ENCODE results near the gene GSC. TPM values are rescaled to one million over a fixed set of nuclear protein-coding genes. Genes with fewer than 3 reads are reported as not detected.

The GSC gene
- not detected for polyA plus RNA-seq (2013, experiment 1 of 2)
- polyA plus RNA-seq (2013, experiment 2 of 2), result not detected

- Histone ChIP-seq H4K8ac (ENCODE audit: low read length) (no peak within 1 kb of the TSS), H3K27me3 (ENCODE audit: control insufficient read depth in 1 of 2, insufficient read depth in 1 of 2, low read length in 2 of 2) (peaks cover 13 to 94% of the 10 kb centered on the region in 2 experiments), H2BK5ac (ENCODE audit: low read depth, low read length, poor library complexity, severe bottlenecking) (no peak within 1 kb of the TSS), H3K27ac (ENCODE audit: low read length, poor library complexity, severe bottlenecking) (no peak within 1 kb of the TSS), H3K36me3 (ENCODE audit: control insufficient read depth in 1 of 2, insufficient read depth in 2 of 2, low read depth in 1 of 2, low read length in 2 of 2) (peaks cover 0 to 21% of the 10 kb centered on the region in 2 experiments), H3K4me2 (ENCODE audit: low read length, poor library complexity, severe bottlenecking) (peak within 1 kb of the TSS; percentile 89), H3K9me3 (ENCODE audit: control insufficient read depth, low read length) (no peaks in the 10 kb centered on the region), H2BK15ac (ENCODE audit: low read depth, poor library complexity, severe bottlenecking) (no peak within 1 kb of the TSS), H2AK5ac (ENCODE audit: low read length, severe bottlenecking) (no peak within 1 kb of the TSS), H3K4me1 (ENCODE audit: control insufficient read depth, insufficient read depth, low read depth, low read length) (peaks cover 29% of the 10 kb centered on the region), H3K18ac (ENCODE audit: low read depth in 1 of 2, low read length in 2 of 2) (no peak within 1 kb of the TSS), H3K4me3 (ENCODE audit: insufficient read depth in 1 of 2, low read depth in 1 of 2, low read length in 2 of 2) (peak within 1 kb of the TSS; percentile 53 to 87), H3K79me1 (replicated peaks; ENCODE audit: low read length, poor library complexity, severe bottlenecking) (no peaks in the 10 kb centered on the region), H3K9ac (ENCODE audit: low read length) (peak within 1 kb of the TSS; percentile 93), H3K14ac (ENCODE audit: low read length in 2 of 2) (no peak within 1 kb of the TSS), H2BK12ac (ENCODE audit: low read length in 2 of 2) (no peak within 1 kb of the TSS), H3K4ac (ENCODE audit: low read depth in 1 of 2, low read length in 2 of 2) (no peak within 1 kb of the TSS), H3K23ac (ENCODE audit: low read length in 2 of 2) (no peak within 1 kb of the TSS), H2BK120ac (ENCODE audit: low read depth, low read length) (no peak within 1 kb of the TSS), H2AFZ (ENCODE audit: low read depth, low read length) (no peak within 1 kb of the TSS), H4K91ac (ENCODE audit: low read length) (no peak within 1 kb of the TSS)
- DNase-seq, result peak; percentile 16
- 2% methylated on average over 68 of the region's 96 CpGs for WGBS
Observed at GRCh38 chr14:94769391-94770250, at the start of gene GSC. Gene GSC (minus strand): TSS chr14:94770113. CDS start chr14:94770015, 98 bp downstream.

GRCh38 chr14:94819531-94819930, 49.6 kb upstream of the GSC start:
- no peak overlapping the region for H2AFZ ChIP-seq (ENCODE audit: low read depth, low read length)
- H3K36me3 ChIP-seq (ENCODE audit: control insufficient read depth in 1 of 2, insufficient read depth in 2 of 2, low read depth in 1 of 2, low read length in 2 of 2), result no peaks in the 10 kb centered on the region
- no peak overlapping the region for H2AK5ac ChIP-seq (ENCODE audit: low read length, severe bottlenecking)
- no peaks in the 10 kb centered on the region for H3K4me1 ChIP-seq (ENCODE audit: control insufficient read depth, insufficient read depth, low read depth, low read length)
- no peak overlapping the region for H4K8ac ChIP-seq (ENCODE audit: low read length)
- peaks cover 4 to 37% of the 10 kb centered on the region in 2 experiments for H3K27me3 ChIP-seq (ENCODE audit: control insufficient read depth in 1 of 2, insufficient read depth in 1 of 2, low read length in 2 of 2)
- H3K9me3 ChIP-seq (ENCODE audit: control insufficient read depth, low read length), result no peaks in the 10 kb centered on the region
- H3K14ac ChIP-seq (ENCODE audit: low read length in 2 of 2), result no peak overlapping the region
- H3K9ac ChIP-seq (ENCODE audit: low read length), result no peak overlapping the region
- H3K4ac ChIP-seq (ENCODE audit: low read depth in 1 of 2, low read length in 2 of 2), result no peak overlapping the region
- 49% methylated on average over 2 of the region's 3 CpGs for WGBS
- H3K23ac ChIP-seq (ENCODE audit: low read length in 2 of 2), result no peak overlapping the region
- no peak overlapping the region for H3K27ac ChIP-seq (ENCODE audit: low read length, poor library complexity, severe bottlenecking)
- H4K91ac ChIP-seq (ENCODE audit: low read length), result no peak overlapping the region
- no peak overlapping the region for H2BK15ac ChIP-seq (ENCODE audit: low read depth, poor library complexity, severe bottlenecking)
- no peak for DNase-seq
- H3K79me1 ChIP-seq (replicated peaks; ENCODE audit: low read length, poor library complexity, severe bottlenecking), result no peaks in the 10 kb centered on the region
- H2BK12ac ChIP-seq (ENCODE audit: low read length in 2 of 2), result no peak overlapping the region
- no peak overlapping the region for H2BK120ac ChIP-seq (ENCODE audit: low read depth, low read length)
- no peak overlapping the region for H2BK5ac ChIP-seq (ENCODE audit: low read depth, low read length, poor library complexity, severe bottlenecking)
- H3K4me2 ChIP-seq (ENCODE audit: low read length, poor library complexity, severe bottlenecking), result no peak overlapping the region
- peak overlapping the region in 1 of 2 experiments; percentile 3 for H3K4me3 ChIP-seq (ENCODE audit: insufficient read depth in 1 of 2, low read depth in 1 of 2, low read length in 2 of 2)
- no peak overlapping the region for H3K18ac ChIP-seq (ENCODE audit: low read depth in 1 of 2, low read length in 2 of 2)

GRCh38 chr14:94816113-94816512, 46.2 kb upstream of the GSC start:
- no peak overlapping the region for H3K18ac ChIP-seq (ENCODE audit: low read depth in 1 of 2, low read length in 2 of 2)
- H4K8ac ChIP-seq (ENCODE audit: low read length), result no peak overlapping the region
- no peak overlapping the region for H3K14ac ChIP-seq (ENCODE audit: low read length in 2 of 2)
- H3K36me3 ChIP-seq (ENCODE audit: control insufficient read depth in 1 of 2, insufficient read depth in 2 of 2, low read depth in 1 of 2, low read length in 2 of 2), result no peaks in the 10 kb centered on the region
- WGBS, result 73% methylated on average over 5 of the region's 6 CpGs
- no peak overlapping the region for H3K23ac ChIP-seq (ENCODE audit: low read length in 2 of 2)
- H3K4me3 ChIP-seq (ENCODE audit: insufficient read depth in 1 of 2, low read depth in 1 of 2, low read length in 2 of 2), result no peak overlapping the region
- no peak overlapping the region for H2BK12ac ChIP-seq (ENCODE audit: low read length in 2 of 2)
- H4K91ac ChIP-seq (ENCODE audit: low read length), result no peak overlapping the region
- peaks cover 4 to 37% of the 10 kb centered on the region in 2 experiments for H3K27me3 ChIP-seq (ENCODE audit: control insufficient read depth in 1 of 2, insufficient read depth in 1 of 2, low read length in 2 of 2)
- no peaks in the 10 kb centered on the region for H3K79me1 ChIP-seq (replicated peaks; ENCODE audit: low read length, poor library complexity, severe bottlenecking)
- H2BK120ac ChIP-seq (ENCODE audit: low read depth, low read length), result no peak overlapping the region
- no peak overlapping the region for H3K27ac ChIP-seq (ENCODE audit: low read length, poor library complexity, severe bottlenecking)
- H2BK5ac ChIP-seq (ENCODE audit: low read depth, low read length, poor library complexity, severe bottlenecking), result no peak overlapping the region
- H3K4ac ChIP-seq (ENCODE audit: low read depth in 1 of 2, low read length in 2 of 2), result no peak overlapping the region
- H3K4me2 ChIP-seq (ENCODE audit: low read length, poor library complexity, severe bottlenecking), result no peak overlapping the region
- no peak overlapping the region for H2AFZ ChIP-seq (ENCODE audit: low read depth, low read length)
- no peak overlapping the region for H2AK5ac ChIP-seq (ENCODE audit: low read length, severe bottlenecking)
- no peak overlapping the region for H3K9ac ChIP-seq (ENCODE audit: low read length)
- H3K9me3 ChIP-seq (ENCODE audit: control insufficient read depth, low read length), result no peaks in the 10 kb centered on the region
- no peak overlapping the region for H2BK15ac ChIP-seq (ENCODE audit: low read depth, poor library complexity, severe bottlenecking)
- no peaks in the 10 kb centered on the region for H3K4me1 ChIP-seq (ENCODE audit: control insufficient read depth, insufficient read depth, low read depth, low read length)
- no peak for DNase-seq

GRCh38 chr14:94805680-94806288, 35.9 kb upstream of the GSC start:
- Histone ChIP-seq H4K91ac (ENCODE audit: low read length) (no peak overlapping the region), H3K4me2 (ENCODE audit: low read length, poor library complexity, severe bottlenecking) (no peak overlapping the region), H3K9ac (ENCODE audit: low read length) (no peak overlapping the region), H3K9me3 (ENCODE audit: control insufficient read depth, low read length) (no peaks in the 10 kb centered on the region), H2BK12ac (ENCODE audit: low read length in 2 of 2) (no peak overlapping the region), H3K18ac (ENCODE audit: low read depth in 1 of 2, low read length in 2 of 2) (no peak overlapping the region), H3K4ac (ENCODE audit: low read depth in 1 of 2, low read length in 2 of 2) (no peak overlapping the region), H3K23ac (ENCODE audit: low read length in 2 of 2) (no peak overlapping the region), H3K27me3 (ENCODE audit: control insufficient read depth in 1 of 2, insufficient read depth in 1 of 2, low read length in 2 of 2) (peaks cover 6 to 17% of the 10 kb centered on the region in 2 experiments), H2BK15ac (ENCODE audit: low read depth, poor library complexity, severe bottlenecking) (no peak overlapping the region), H3K36me3 (ENCODE audit: control insufficient read depth in 1 of 2, insufficient read depth in 2 of 2, low read depth in 1 of 2, low read length in 2 of 2) (no peaks in the 10 kb centered on the region), H3K4me1 (ENCODE audit: control insufficient read depth, insufficient read depth, low read depth, low read length) (no peaks in the 10 kb centered on the region), H2BK5ac (ENCODE audit: low read depth, low read length, poor library complexity, severe bottlenecking) (no peak overlapping the region), H3K79me1 (replicated peaks; ENCODE audit: low read length, poor library complexity, severe bottlenecking) (no peaks in the 10 kb centered on the region), H3K27ac (ENCODE audit: low read length, poor library complexity, severe bottlenecking) (no peak overlapping the region), H2AFZ (ENCODE audit: low read depth, low read length) (no peak overlapping the region), H3K14ac (ENCODE audit: low read length in 2 of 2) (no peak overlapping the region), H4K8ac (ENCODE audit: low read length) (no peak overlapping the region), H2AK5ac (ENCODE audit: low read length, severe bottlenecking) (no peak overlapping the region), H3K4me3 (ENCODE audit: insufficient read depth in 1 of 2, low read depth in 1 of 2, low read length in 2 of 2) (no peak overlapping the region), H2BK120ac (ENCODE audit: low read depth, low read length) (no peak overlapping the region)
- DNase-seq, result no peak
- WGBS, result 31% methylated on average over 3 of the region's 5 CpGs
